Bronchial epithelial cell (primary cell): ENCODE results near the gene TMEM18. TPM values are rescaled to one million over a fixed set of nuclear protein-coding genes. Genes with fewer than 3 reads are reported as not detected.

Experiments
- DNase-seq: peaks from one replicate; pipeline ENCODE4 v3.0.0-alpha.2; 2010; ENCODE audit warnings: low read depth
- FAIRE-seq: peaks from 2 replicates; lab custom pipeline; 2011; peaks lifted over from hg19 to GRCh38; lab: Jason Lieb, UNC
- H3K27me3 ChIP-seq: 2 replicates; pipeline ENCODE4 v1.5.1; 2011; ENCODE audit warnings: low read length; ENCODE audit not compliant: control insufficient read depth, insufficient read depth
- H3K36me3 ChIP-seq: 2 replicates; pipeline ENCODE4 v1.5.1; 2011; ENCODE audit warnings: low read length; ENCODE audit not compliant: control insufficient read depth, insufficient read depth
- H3K4me3 ChIP-seq: 2 replicates; pipeline ENCODE4 v1.5.1; 2011; ENCODE audit warnings: mild to moderate bottlenecking, low read depth, low read length, control low read depth
- CTCF ChIP-seq: IDR thresholded peaks from 2 replicates; pipeline ENCODE4 v1.5.1; 2011; ENCODE audit warnings: mild to moderate bottlenecking, moderate library complexity, low read length, control low read depth, inconsistent platforms; ENCODE audit not compliant: insufficient read depth, severe bottlenecking
- total RNA-seq: library from RNA; depleted of rRNA; stranded (reverse); fragments of >200 nt; gene quantifications from 2 replicates; pipeline ENCODE4 v1.2.1, GENCODE V29; 2014

The TMEM18 gene
- total RNA-seq, 1 donor from 2014 or later, result 30.5 TPM

- no peak overlapping the region for H3K4me3 ChIP-seq
- no peak for TF ChIP-seq CTCF
- no peaks in the 10 kb centered on the region for H3K27me3 ChIP-seq
- no peaks in the 10 kb centered on the region for H3K36me3 ChIP-seq
- FAIRE-seq (no peak), DNase-seq (no peak)
Measured at GRCh38 chr2:692767-693166, 15.6 kb upstream of the TMEM18 start.

- no peaks in the 10 kb centered on the region for H3K36me3 ChIP-seq
- DNase-seq (no peak), FAIRE-seq (no peak)
- H3K27me3 ChIP-seq, result no peaks in the 10 kb centered on the region
- H3K4me3 ChIP-seq, result no peak overlapping the region
- no peak for TF ChIP-seq CTCF
Measured at GRCh38 chr2:691821-692761, 14.9 kb upstream of the TMEM18 start.

- FAIRE-seq (no peak), DNase-seq (no peak)
- no peaks in the 10 kb centered on the region for H3K27me3 ChIP-seq
- no peak overlapping the region for H3K4me3 ChIP-seq
- TF ChIP-seq CTCF, result no peak
- no peaks in the 10 kb centered on the region for H3K36me3 ChIP-seq
Measured at GRCh38 chr2:690799-691198, 13.6 kb upstream of the TMEM18 start.

GRCh38 chr2:689877-690510 lies 12.8 kb upstream of the TMEM18 start:
- DNase-seq, result no peak
- Histone ChIP-seq H3K36me3 (no peaks in the 10 kb centered on the region), H3K4me3 (no peak overlapping the region), H3K27me3 (no peaks in the 10 kb centered on the region)
- no peak for FAIRE-seq
- TF ChIP-seq CTCF, result no peak

- FAIRE-seq (no peak), DNase-seq (no peak)
- Histone ChIP-seq H3K36me3 (no peaks in the 10 kb centered on the region), H3K27me3 (no peaks in the 10 kb centered on the region), H3K4me3 (no peak overlapping the region)
- no peak for TF ChIP-seq CTCF
Measured at GRCh38 chr2:689237-689636, 12.0 kb upstream of the TMEM18 start.
